ENCODE data around the gene OR4D1. TPM values are rescaled to one million over a fixed set of nuclear protein-coding genes. Genes with fewer than 3 reads are reported as not detected.

Gene OR4D1
- total RNA-seq, 1 experiment from 2014 or later: not detected

DNA sequence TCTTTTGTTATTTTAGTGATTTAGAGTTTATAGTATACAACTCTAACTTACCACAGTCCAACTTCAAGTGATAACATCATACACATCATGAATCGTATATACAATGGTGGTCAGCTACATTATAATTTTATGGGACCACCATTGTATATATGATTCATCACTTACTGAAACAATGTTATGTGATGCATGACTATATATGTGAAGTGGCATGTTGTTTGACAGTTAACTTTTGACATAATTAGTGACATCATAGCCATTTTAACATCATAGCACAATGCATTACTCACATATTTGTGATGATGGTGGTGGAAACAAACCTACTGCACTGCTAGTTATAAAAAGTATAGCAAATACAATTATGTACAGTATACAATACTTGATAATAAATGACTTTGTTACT lies 43.1 kb upstream of the OR4D1 start:
- DNase-seq: no peak
- ChIA-PET CTCF (no interaction called here), POLR2A (no interaction called here)
- H3K4me1 ChIP-seq: no peaks in the 10 kb centered on the region
- intact Hi-C loops (cut with micrococcal nuclease; ENCODE audit: unreplicated experiment): no loop called here
- H3K4me1 Mint-ChIP-seq (ENCODE audit: low read depth, unreplicated experiment): peaks cover 6% of the 10 kb centered on the region
- H3K27me3 ChIP-seq (replicated peaks; ENCODE audit: control insufficient read depth, insufficient read depth, low read length): no peaks in the 10 kb centered on the region
- TF ChIP-seq, protein P1, sequence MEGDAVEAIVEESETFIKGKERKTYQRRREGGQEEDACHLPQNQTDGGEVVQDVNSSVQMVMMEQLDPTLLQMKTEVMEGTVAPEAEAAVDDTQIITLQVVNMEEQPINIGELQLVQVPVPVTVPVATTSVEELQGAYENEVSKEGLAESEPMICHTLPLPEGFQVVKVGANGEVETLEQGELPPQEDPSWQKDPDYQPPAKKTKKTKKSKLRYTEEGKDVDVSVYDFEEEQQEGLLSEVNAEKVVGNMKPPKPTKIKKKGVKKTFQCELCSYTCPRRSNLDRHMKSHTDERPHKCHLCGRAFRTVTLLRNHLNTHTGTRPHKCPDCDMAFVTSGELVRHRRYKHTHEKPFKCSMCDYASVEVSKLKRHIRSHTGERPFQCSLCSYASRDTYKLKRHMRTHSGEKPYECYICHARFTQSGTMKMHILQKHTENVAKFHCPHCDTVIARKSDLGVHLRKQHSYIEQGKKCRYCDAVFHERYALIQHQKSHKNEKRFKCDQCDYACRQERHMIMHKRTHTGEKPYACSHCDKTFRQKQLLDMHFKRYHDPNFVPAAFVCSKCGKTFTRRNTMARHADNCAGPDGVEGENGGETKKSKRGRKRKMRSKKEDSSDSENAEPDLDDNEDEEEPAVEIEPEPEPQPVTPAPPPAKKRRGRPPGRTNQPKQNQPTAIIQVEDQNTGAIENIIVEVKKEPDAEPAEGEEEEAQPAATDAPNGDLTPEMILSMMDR (IDR thresholded peaks at IDR 0.05; ENCODE audit: insufficient read depth in 1 of 2, low read depth in 1 of 2, low read length in 1 of 2, severe bottlenecking in 1 of 2, unreplicated experiment in 1 of 2): no peak
- H3K9me3 ChIP-seq: peaks cover 8% of the 10 kb centered on the region
- H3K27me3 Mint-ChIP-seq (ENCODE audit: insufficient read depth, unreplicated experiment): peaks cover 3% of the 10 kb centered on the region
- no peak overlapping the region for H3K27ac Mint-ChIP-seq (ENCODE audit: unreplicated experiment)
- H3K4me3 Mint-ChIP-seq (ENCODE audit: unreplicated experiment): no peak overlapping the region
- no TSS peak for BruUV-seq (replicated peaks)
- H3K9me3 Mint-ChIP-seq (ENCODE audit: unreplicated experiment): peaks cover 10% of the 10 kb centered on the region
- no peaks in the 10 kb centered on the region for H3K36me3 ChIP-seq (ENCODE audit: control insufficient read depth, insufficient read depth, low read length)
- H3K4me3 ChIP-seq (ENCODE audit: low read depth, low read length): no peak overlapping the region
- no peaks in the 10 kb centered on the region for H3K36me3 Mint-ChIP-seq (ENCODE audit: insufficient read depth, unreplicated experiment)

DNA sequence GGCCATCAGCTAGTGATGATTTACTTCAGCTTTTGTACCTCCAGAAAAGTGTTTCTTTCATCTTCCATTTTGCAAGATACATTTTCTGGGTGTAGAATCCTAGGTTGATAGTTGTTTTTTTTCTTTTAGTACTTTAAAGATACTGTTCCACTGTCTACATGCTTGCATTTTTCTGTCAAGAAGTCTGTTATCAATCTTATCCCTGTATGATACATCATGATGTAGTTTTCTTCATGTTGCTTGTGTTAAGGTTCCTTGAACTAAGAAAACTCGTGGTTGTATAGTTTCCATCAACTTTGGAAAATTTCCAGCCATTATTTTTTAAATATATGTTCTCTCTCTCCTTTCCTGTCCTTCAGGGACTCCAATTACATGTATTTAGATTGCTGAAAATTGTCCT lies 40.9 kb upstream of the OR4D1 start:
- no peaks in the 10 kb centered on the region for H3K36me3 Mint-ChIP-seq (ENCODE audit: insufficient read depth, unreplicated experiment)
- no peaks in the 10 kb centered on the region for H3K4me1 ChIP-seq
- H3K36me3 ChIP-seq (ENCODE audit: control insufficient read depth, insufficient read depth, low read length): no peaks in the 10 kb centered on the region
- no peak overlapping the region for H3K4me3 ChIP-seq (ENCODE audit: low read depth, low read length)
- peaks cover 3% of the 10 kb centered on the region for H3K27me3 Mint-ChIP-seq (ENCODE audit: insufficient read depth, unreplicated experiment)
- no peak overlapping the region for H3K27ac Mint-ChIP-seq (ENCODE audit: unreplicated experiment)
- intact Hi-C loops (cut with micrococcal nuclease; ENCODE audit: unreplicated experiment): no loop called here
- peaks cover 10% of the 10 kb centered on the region for H3K9me3 Mint-ChIP-seq (ENCODE audit: unreplicated experiment)
- DNase-seq: no peak
- TF ChIP-seq, protein P1 (IDR thresholded peaks at IDR 0.05; ENCODE audit: insufficient read depth in 1 of 2, low read depth in 1 of 2, low read length in 1 of 2, severe bottlenecking in 1 of 2, unreplicated experiment in 1 of 2): no peak
- ChIA-PET CTCF (no interaction called here), POLR2A (no interaction called here)
- H3K4me1 Mint-ChIP-seq (ENCODE audit: low read depth, unreplicated experiment): peaks cover 6% of the 10 kb centered on the region
- H3K4me3 Mint-ChIP-seq (ENCODE audit: unreplicated experiment): no peak overlapping the region
- H3K27me3 ChIP-seq (replicated peaks; ENCODE audit: control insufficient read depth, insufficient read depth, low read length): no peaks in the 10 kb centered on the region
- BruUV-seq (replicated peaks): no TSS peak
- H3K9me3 ChIP-seq: peaks cover 8% of the 10 kb centered on the region

DNA sequence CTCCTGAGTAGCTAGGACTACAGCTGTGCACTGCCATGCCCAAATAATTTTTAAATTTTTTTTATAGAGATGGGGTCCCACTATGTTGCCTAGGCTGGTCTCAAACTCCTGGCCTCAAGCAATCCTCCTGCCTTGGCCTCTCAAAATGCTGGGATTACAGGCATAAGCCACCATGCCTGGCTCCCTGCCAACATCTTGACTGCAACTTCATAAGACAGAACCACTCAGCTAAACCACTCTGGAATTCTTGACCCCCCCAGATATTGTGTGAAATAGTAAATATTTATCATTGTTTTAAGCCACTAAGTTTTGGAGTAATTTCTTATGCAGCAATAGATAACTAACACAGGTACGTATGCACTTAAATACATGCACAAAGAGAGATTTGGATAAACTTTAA lies 39.0 kb upstream of the OR4D1 start:
- intact Hi-C loops (cut with micrococcal nuclease; ENCODE audit: unreplicated experiment): no loop called here
- CTCF ChIA-PET: no interaction called here
- POLR2A ChIA-PET: no interaction called here

More for the DNA sequence above, 39.0 kb upstream of the OR4D1 start:
- Mint-ChIP-seq H3K4me3 (ENCODE audit: unreplicated experiment) (no peak overlapping the region), H3K4me1 (ENCODE audit: low read depth, unreplicated experiment) (no peaks in the 10 kb centered on the region), H3K9me3 (ENCODE audit: unreplicated experiment) (peaks cover 10% of the 10 kb centered on the region), H3K27me3 (ENCODE audit: insufficient read depth, unreplicated experiment) (peaks cover 3% of the 10 kb centered on the region), H3K27ac (ENCODE audit: unreplicated experiment) (no peak overlapping the region), H3K36me3 (ENCODE audit: insufficient read depth, unreplicated experiment) (no peaks in the 10 kb centered on the region)
- no TSS peak for BruUV-seq (replicated peaks)
- Histone ChIP-seq H3K4me1 (no peaks in the 10 kb centered on the region), H3K27me3 (replicated peaks; ENCODE audit: control insufficient read depth, insufficient read depth, low read length) (no peaks in the 10 kb centered on the region), H3K36me3 (ENCODE audit: control insufficient read depth, insufficient read depth, low read length) (no peaks in the 10 kb centered on the region), H3K9me3 (peaks cover 8% of the 10 kb centered on the region), H3K4me3 (ENCODE audit: low read depth, low read length) (no peak overlapping the region)
- TF ChIP-seq, protein P1 (IDR thresholded peaks at IDR 0.05; ENCODE audit: insufficient read depth in 1 of 2, low read depth in 1 of 2, low read length in 1 of 2, severe bottlenecking in 1 of 2, unreplicated experiment in 1 of 2): no peak
- DNase-seq: no peak

All from Caco-2 (cell line).